IMR-90 (cell line): ENCODE measurements around the gene LOXL3. TPM values are rescaled to one million over a fixed set of nuclear protein-coding genes. Genes with fewer than 3 reads are reported as not detected.

Experiments
- CHD1 ChIP-seq: IDR thresholded peaks from 2 replicates; pipeline ENCODE4 v1.6.1; 2012; ENCODE audit warnings: low read depth, low read length, improper control_type of control experiment
- ELK1 ChIP-seq: fragments of 150-350 bp; IDR thresholded peaks from 2 replicates; pipeline ENCODE4 v1.6.1; 2016; ENCODE audit warnings: low read depth, mild to moderate bottlenecking, low read length, moderate library complexity, borderline replicate concordance
- MXI1 ChIP-seq: IDR thresholded peaks from 2 replicates; pipeline ENCODE4 v1.6.1; 2012; ENCODE audit warnings: low read depth, mild to moderate bottlenecking, low read length, moderate library complexity, borderline replicate concordance
- polyA plus RNA-seq, 3 experiments: library from polyadenylated mRNA; depleted of rRNA; stranded (reverse); fragments of >200 nt; gene quantifications; 2 replicates each; pipeline ENCODE4 v1.2.3, GENCODE V29; 2012; ENCODE audit warnings: low replicate concordance in 1 of 3
- total RNA-seq: library from RNA; depleted of rRNA; stranded (reverse); fragments of >200 nt; gene quantifications from 2 replicates; pipeline ENCODE4 v1.2.3, GENCODE V29; 2012

LOXL3 gene
- total and polyA plus RNA-seq, 2 of the 4 experiments (the other 2 are of a cell fraction): 17.9 to 23.4 TPM

DNA sequence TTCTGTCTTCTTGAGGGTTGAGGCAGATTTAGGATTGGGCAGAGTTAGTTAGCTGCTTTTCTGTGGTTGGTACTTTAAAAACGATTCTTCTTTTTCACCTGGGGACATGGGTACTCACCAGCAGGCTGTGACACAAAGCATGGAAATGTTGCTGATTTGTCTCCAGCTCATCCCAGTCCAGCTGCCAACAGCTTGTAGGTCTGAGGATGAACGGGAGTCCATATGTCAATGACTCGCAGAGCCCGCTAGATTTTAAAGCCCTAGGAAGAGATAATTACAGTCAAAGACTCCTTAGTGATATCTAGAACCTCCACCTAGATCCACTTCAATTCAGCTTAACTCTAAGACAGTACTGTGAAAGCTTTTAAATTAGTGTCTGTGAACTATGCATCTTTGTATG lies 21.6 kb upstream of the LOXL3 start (continued):
- TF ChIP-seq ELK1 (no peak), CHD1 (no peak), MXI1 (no peak)
